ENCODE measurements around the gene CRAT. TPM values are rescaled to one million over a fixed set of nuclear protein-coding genes. Genes with fewer than 3 reads are reported as not detected.

CRAT gene
- total and polyA plus RNA-seq, 2 experiments from 2014 or later: 40.4 to 64.6 TPM

- no peak for TF ChIP-seq EZH2phosphoT487 (IDR thresholded peaks at IDR 0.05; ENCODE audit: low read depth, severe bottlenecking, unreplicated experiment)
- no peak for TF ChIP-seq CTCF (IDR thresholded peaks at IDR 0.05; ENCODE audit: poor library complexity)
- TF ChIP-seq EZH2 (IDR thresholded peaks at IDR 0.05; ENCODE audit: borderline replicate concordance): no peak
- no peaks in the 10 kb centered on the region for H4K20me1 ChIP-seq (ENCODE audit: insufficient read depth, poor library complexity, severe bottlenecking)
- no peak overlapping the region for H2AFZ ChIP-seq
- no peaks in the 10 kb centered on the region for H3K27me3 ChIP-seq
- no peak overlapping the region for H3K27ac ChIP-seq
- peaks cover under 1% of the 10 kb centered on the region for H3K4me1 ChIP-seq (ENCODE audit: insufficient read depth)
- H3K9me2 ChIP-seq (replicated peaks; ENCODE audit: insufficient read depth): no peaks in the 10 kb centered on the region
- H3K4me3 ChIP-seq: no peak overlapping the region
- 98% methylated on average over 11 of the region's 11 CpGs for WGBS (ENCODE audit: low lambda C conversion rate, missing lambda C conversion rate)
- no peak overlapping the region for H3K4me2 ChIP-seq
- DNase-seq (ENCODE audit: low spot score): no peak
- H3K9me3 ChIP-seq (ENCODE audit: low read depth): no peaks in the 10 kb centered on the region
- H3K36me3 ChIP-seq (replicated peaks; ENCODE audit: insufficient read depth, low read depth): no peaks in the 10 kb centered on the region
- H3K79me2 ChIP-seq: peaks cover 5% of the 10 kb centered on the region
Observed at GRCh38 chr9:129076640-129077037, 34.0 kb downstream of the CRAT start.

- TF ChIP-seq CTCF (IDR thresholded peaks at IDR 0.05; ENCODE audit: poor library complexity) (no peak), EZH2 (IDR thresholded peaks at IDR 0.05; ENCODE audit: borderline replicate concordance) (no peak), EZH2phosphoT487 (IDR thresholded peaks at IDR 0.05; ENCODE audit: low read depth, severe bottlenecking, unreplicated experiment) (no peak)
- no peaks in the 10 kb centered on the region for H3K27me3 ChIP-seq
- peaks cover 3% of the 10 kb centered on the region for H3K79me2 ChIP-seq
- no peak for DNase-seq (ENCODE audit: low spot score)
- no peak overlapping the region for H2AFZ ChIP-seq
- no peaks in the 10 kb centered on the region for H3K9me3 ChIP-seq (ENCODE audit: low read depth)
- H3K4me3 ChIP-seq: no peak overlapping the region
- H4K20me1 ChIP-seq (ENCODE audit: insufficient read depth, poor library complexity, severe bottlenecking): no peaks in the 10 kb centered on the region
- 85% methylated on average over 16 of the region's 16 CpGs for WGBS (ENCODE audit: low lambda C conversion rate, missing lambda C conversion rate)
- H3K36me3 ChIP-seq (replicated peaks; ENCODE audit: insufficient read depth, low read depth): no peaks in the 10 kb centered on the region
- no peaks in the 10 kb centered on the region for H3K4me1 ChIP-seq (ENCODE audit: insufficient read depth)
- no peak overlapping the region for H3K4me2 ChIP-seq
- no peaks in the 10 kb centered on the region for H3K9me2 ChIP-seq (replicated peaks; ENCODE audit: insufficient read depth)
- H3K27ac ChIP-seq: peak overlapping the region; percentile 37
Observed at GRCh38 chr9:129075996-129076639, 34.5 kb downstream of the CRAT start.

- H3K4me2 ChIP-seq: no peak overlapping the region
- H3K9me2 ChIP-seq (replicated peaks; ENCODE audit: insufficient read depth): no peaks in the 10 kb centered on the region
- no peak for DNase-seq (ENCODE audit: low spot score)
- no peak overlapping the region for H3K27ac ChIP-seq
- H3K27me3 ChIP-seq: no peaks in the 10 kb centered on the region
- no peaks in the 10 kb centered on the region for H3K4me1 ChIP-seq (ENCODE audit: insufficient read depth)
- no peaks in the 10 kb centered on the region for H3K79me2 ChIP-seq
- H4K20me1 ChIP-seq (ENCODE audit: insufficient read depth, poor library complexity, severe bottlenecking): no peaks in the 10 kb centered on the region
- TF ChIP-seq EZH2phosphoT487 (IDR thresholded peaks at IDR 0.05; ENCODE audit: low read depth, severe bottlenecking, unreplicated experiment) (no peak), CTCF (IDR thresholded peaks at IDR 0.05; ENCODE audit: poor library complexity) (no peak), EZH2 (IDR thresholded peaks at IDR 0.05; ENCODE audit: borderline replicate concordance) (no peak)
- no peaks in the 10 kb centered on the region for H3K36me3 ChIP-seq (replicated peaks; ENCODE audit: insufficient read depth, low read depth)
- WGBS (ENCODE audit: low lambda C conversion rate, missing lambda C conversion rate): 94% methylated on average over 3 of the region's 3 CpGs
- no peak overlapping the region for H2AFZ ChIP-seq
- no peaks in the 10 kb centered on the region for H3K9me3 ChIP-seq (ENCODE audit: low read depth)
- H3K4me3 ChIP-seq: no peak overlapping the region
Observed at GRCh38 chr9:129074106-129074505, 36.5 kb downstream of the CRAT start.

Measured in hepatocyte (in vitro differentiated cells).